HepG2 (cell line): Measurements from ENCODE around the gene ANTKMT. TPM values are rescaled to one million over a fixed set of nuclear protein-coding genes. Genes with fewer than 3 reads are reported as not detected.
A peak's percentile ranks its signal among the peaks of the same experiment; 100 is the strongest.

Experiments
- ATAC-seq: fragments of 200-7000 bp; cut with Tn5 transposase; 3 replicates; pipeline ENCODE4 v1.9.1; 2020; ENCODE audit warnings: mild to moderate bottlenecking, moderate library complexity
- BruUV-seq: library from RNA; stranded (reverse); fragments of 400-500 nt; replicated peaks from 2 replicates; lab custom pipeline; 2021; lab: Mats Ljungman, UMichigan
- CTCF ChIA-PET: fragments of 300-600 bp; formaldehyde crosslinking; extraction: SDS; loops from one replicate; lab custom pipeline; 2021; ENCODE audit warnings: low total read pairs, inconsistent platforms, low intra/inter-chr PET ratio; lab: Yijun Ruan, JAX
- POLR2A ChIA-PET: fragments of 350-600 bp; sonication (Branson Sonifier 250); formaldehyde crosslinking; loops from one replicate; lab custom pipeline; 2020; ENCODE audit warnings: antibody characterized with exemption, inconsistent platforms; lab: Yijun Ruan, JAX
- DNase-seq: peaks from one replicate; pipeline ENCODE4 v3.0.0-alpha.2; 2015; ENCODE audit warnings: low spot score
- FAIRE-seq: peaks from 3 replicates; lab custom pipeline; 2011; peaks lifted over from hg19 to GRCh38; lab: Jason Lieb, UNC
- H2AFZ ChIP-seq: one replicate; pipeline ENCODE4 v1.6.1; 2011; ENCODE audit warnings: low read length, inconsistent platforms
- H3K27ac ChIP-seq: fragments of 300-600 bp; 3 replicates; pipeline ENCODE4 v1.8.0; 2011; ENCODE audit warnings: mixed run types, mild to moderate bottlenecking, mixed read lengths, low read length, inconsistent platforms; ENCODE audit not compliant: insufficient read depth; ENCODE audit errors: extremely low read length
- H3K27me3 ChIP-seq, 2 experiments: fragments of 200-600 bp in 1 of 2; 2 replicates in 1 of 2; 3 replicates in 1 of 2; pipeline versions ENCODE4 v1.6.0 to v1.8.0; 2011; ENCODE audit warnings: low read length in 2 of 2, mild to moderate bottlenecking in 2 of 2, moderate library complexity in 2 of 2, inconsistent platforms in 1 of 2; ENCODE audit not compliant: insufficient read depth in 2 of 2, control insufficient read depth in 1 of 2
- H3K36me3 ChIP-seq, 2 experiments: fragments of 200-600 bp in 1 of 2; replicated peaks in 1 of 2; 2 replicates in 1 of 2; 3 replicates in 1 of 2; pipeline versions ENCODE4 v1.5.1 to v1.8.0; 2011; ENCODE audit warnings: low read length in 2 of 2, inconsistent platforms in 1 of 2; ENCODE audit not compliant: insufficient read depth in 2 of 2, control insufficient read depth in 1 of 2
- H3K4me1 ChIP-seq: 2 replicates; pipeline ENCODE4 v1.5.1; 2012; ENCODE audit warnings: low read length, inconsistent platforms; ENCODE audit not compliant: insufficient read depth
- H3K4me2 ChIP-seq: 2 replicates; pipeline ENCODE4 v1.6.0; 2011; ENCODE audit warnings: low read depth, low read length, inconsistent platforms
- H3K4me3 ChIP-seq, 3 experiments: fragments of 200-600 bp in 1 of 3; sonication (generic), shearing (Covaris generic) in 1 of 3; replicated peaks in 1 of 3; 2 replicates each; pipeline ENCODE4 v1.5.1; 2011 to 2016; ENCODE audit warnings: low read length in 3 of 3, inconsistent platforms in 2 of 3, low read depth in 2 of 3, mild to moderate bottlenecking in 2 of 3, control low read depth in 1 of 3, mixed read lengths in 1 of 3; ENCODE audit not compliant: insufficient read depth in 1 of 3
- H3K79me2 ChIP-seq: one replicate; pipeline ENCODE4 v1.6.1; 2011; ENCODE audit warnings: low read length, inconsistent platforms; ENCODE audit not compliant: insufficient read depth
- H3K9ac ChIP-seq: 2 replicates; pipeline ENCODE4 v1.6.0; 2011; ENCODE audit warnings: mild to moderate bottlenecking, low read depth, low read length, inconsistent platforms; ENCODE audit not compliant: insufficient read depth
- H3K9me3 ChIP-seq: 2 replicates; pipeline ENCODE4 v1.5.1; 2012; ENCODE audit warnings: mild to moderate bottlenecking, low read length
- H4K20me1 ChIP-seq: 2 replicates; pipeline ENCODE4 v1.6.0; 2011; ENCODE audit warnings: inconsistent platforms, mild to moderate bottlenecking, low read length, moderate library complexity; ENCODE audit not compliant: insufficient read depth
- AGO2 ChIP-seq: fragments of 200-400 bp; formaldehyde crosslinking; optimal IDR thresholded peaks from 2 replicates; pipeline ENCODE3; 2017; ENCODE audit warnings: mild to moderate bottlenecking, low read depth, low read length, moderate library complexity
- HIC2 ChIP-seq: sonication (generic); formaldehyde crosslinking; IDR thresholded peaks from 2 replicates; pipeline ENCODE4 v1.9.0; 2022; ENCODE audit warnings: low read depth, missing genetic modification reagents
- MYC ChIP-seq: sonication (generic); formaldehyde crosslinking; IDR thresholded peaks from 2 replicates; pipeline ENCODE4 v1.9.0; 2021; ENCODE audit warnings: missing genetic modification reagents, borderline replicate concordance
- PATZ1 ChIP-seq: sonication (generic); formaldehyde crosslinking; IDR thresholded peaks from 2 replicates; pipeline ENCODE4 v1.4.0; 2020; ENCODE audit warnings: missing genetic modification reagents
- RAD51 ChIP-seq: fragments of 450-650 bp; IDR thresholded peaks from 2 replicates; pipeline ENCODE4 v1.6.1; 2016; ENCODE audit warnings: borderline replicate concordance
- RBFOX2 ChIP-seq: fragments of 200-400 bp; formaldehyde crosslinking; IDR thresholded peaks from 2 replicates; pipeline ENCODE4 v1.6.1; 2017; ENCODE audit warnings: low read depth, mild to moderate bottlenecking, low read length
- TEAD2 ChIP-seq: sonication (generic); formaldehyde crosslinking; IDR thresholded peaks from 2 replicates; pipeline ENCODE4 v1.9.0; 2021; ENCODE audit warnings: missing genetic modification reagents
- WGBS: methylation state at CpG from one replicate; pipeline ENCODE4 v1.1.6; 2017; ENCODE audit warnings: low lambda C conversion rate; 5-methylcytosine and 5-hydroxymethylcytosine counted together
- in situ Hi-C: cut with HindIII; loops from 2 replicates; pipeline ENCODE4 v1.10.0; 2017; ENCODE audit warnings: low pct_unique_long_range_greater_than_20kb; ENCODE audit not compliant: extremely low pct_ligation_motif_present
- intact Hi-C: fragments of 100-400 bp; cut with micrococcal nuclease; formaldehyde crosslinking; loops from one replicate; pipeline ENCODE4 v1.10.0; 2022; ENCODE audit not compliant: unreplicated experiment
- polyA plus RNA-seq, 8 experiments: library from polyadenylated mRNA; depleted of rRNA in 3 of 8; stranded (reverse) in 7 of 8; unstranded in 1 of 8; fragments of >200 nt; fragmentation: Illumina TruSeq in 4 of 8; extraction: Trizol in 4 of 8; gene quantifications; 2 replicates each; pipeline versions ENCODE4 v1.2.1 to v1.2.3, GENCODE V29; 2011 to 2016; ENCODE audit warnings: low read depth in 4 of 8, missing spikeins in 1 of 8, mixed read lengths in 1 of 8; ENCODE audit not compliant: insufficient read depth in 1 of 8
- total RNA-seq, 5 experiments: library from RNA; depleted of rRNA; stranded (reverse); fragments of >200 nt; fragmentation: Illumina TruSeq; extraction: Trizol; gene quantifications; 2 replicates each; pipeline ENCODE4 v1.2.3, GENCODE V29; 2016; ENCODE audit warnings: low read depth in 1 of 5

ANTKMT gene
- total and polyA plus RNA-seq, 2 of the 13 experiments (the other 11 are each of a cell fraction or from before 2014, with no cell fraction given), result 7.5 to 47.8 TPM

GRCh38 chr16:693766-694165 is 27.2 kb upstream of the ANTKMT start:
- no TSS peak for BruUV-seq
- Histone ChIP-seq H3K4me1 (peaks cover 23% of the 10 kb centered on the region), H3K4me2 (peak overlapping the region; percentile 84), H4K20me1 (no peaks in the 10 kb centered on the region), H3K9me3 (no peaks in the 10 kb centered on the region), H3K9ac (no peak overlapping the region), H3K27ac (no peak overlapping the region), H3K27me3 (peaks cover 7 to 34% of the 10 kb centered on the region in 2 experiments), H2AFZ (no peak overlapping the region), H3K79me2 (peaks cover 2% of the 10 kb centered on the region), H3K36me3 (no peaks in the 10 kb centered on the region), H3K4me3 (peak overlapping the region in 2 of 3 experiments; percentile 20 to 69; a peak in 3 of 6 replicates)
- ATAC-seq (no peak), DNase-seq (no peak), FAIRE-seq (no peak)
- intact Hi-C loops (no loop called here), in situ Hi-C loops (no loop called here)
- TF ChIP-seq TEAD2 (CRISPR knock-in tag) (no peak), RBFOX2 (0 out of 2 replicates have a peak, but pooled peaks have one; percentile 16), HIC2 (0 out of 2 replicates have a peak, but pooled peaks have one; percentile 6), PATZ1 (CRISPR knock-in tag) (0 out of 2 replicates have a peak, but pooled peaks have one; percentile 18), AGO2 (peak; percentile 40), MYC (CRISPR knock-in tag) (0 out of 2 replicates have a peak, but pooled peaks have one; percentile 9), RAD51 (no peak)
- 38% methylated on average over 6 of the region's 37 CpGs for WGBS
- POLR2A ChIA-PET, result interaction anchor here (3.4 kb wide), 1 partner anchor 27 kb away, joined by 21 read pairs; the partner anchor contains the start of gene ANTKMT
- CTCF ChIA-PET, result no interaction called here
